SK-N-SH (cell line): ENCODE results near the gene CXCL9.

Experiments
- FOSL2 ChIP-seq: IDR thresholded peaks from 2 replicates; pipeline ENCODE4 v1.4.0; 2012; ENCODE audit warnings: low read depth, mild to moderate bottlenecking, moderate library complexity, borderline replicate concordance
- MXI1 ChIP-seq: IDR thresholded peaks from 2 replicates; pipeline ENCODE4 v1.6.1; 2012; ENCODE audit warnings: mild to moderate bottlenecking, low read depth, low read length, improper control_type of control experiment
- RFX5 ChIP-seq: IDR thresholded peaks from 2 replicates; pipeline ENCODE4 v1.6.1; 2012; ENCODE audit warnings: mild to moderate bottlenecking, improper control_type of control experiment, low read length
- TF ChIP-seq, protein P1 (sequence below): fragments of 200-600 bp; sonication (generic); IDR thresholded peaks from 2 replicates; pipeline ENCODE4 v1.6.1; 2017; ENCODE audit warnings: antibody characterized with exemption, mild to moderate bottlenecking, moderate library complexity

DNA sequence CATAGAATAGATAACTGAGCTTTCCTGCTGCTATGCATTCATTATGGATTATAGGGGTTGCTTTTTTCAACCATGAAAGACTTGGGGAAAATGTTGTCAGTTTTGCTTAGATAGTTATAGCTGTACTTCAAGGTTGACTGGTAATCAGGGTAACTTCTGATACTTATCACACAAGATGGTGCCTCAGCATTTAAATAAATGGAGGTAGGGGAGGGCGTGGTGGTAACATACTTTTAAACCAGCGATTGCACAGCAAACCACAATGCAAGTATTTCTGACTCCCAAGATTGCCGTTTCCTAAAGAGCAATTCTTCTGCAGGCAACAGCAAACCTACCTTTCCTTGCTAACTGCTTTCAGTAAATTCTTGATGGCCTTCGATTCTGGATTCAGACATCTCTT is 14.7 kb upstream of the CXCL9 start:
- TF ChIP-seq FOSL2, result no peak
- TF ChIP-seq, protein P1, sequence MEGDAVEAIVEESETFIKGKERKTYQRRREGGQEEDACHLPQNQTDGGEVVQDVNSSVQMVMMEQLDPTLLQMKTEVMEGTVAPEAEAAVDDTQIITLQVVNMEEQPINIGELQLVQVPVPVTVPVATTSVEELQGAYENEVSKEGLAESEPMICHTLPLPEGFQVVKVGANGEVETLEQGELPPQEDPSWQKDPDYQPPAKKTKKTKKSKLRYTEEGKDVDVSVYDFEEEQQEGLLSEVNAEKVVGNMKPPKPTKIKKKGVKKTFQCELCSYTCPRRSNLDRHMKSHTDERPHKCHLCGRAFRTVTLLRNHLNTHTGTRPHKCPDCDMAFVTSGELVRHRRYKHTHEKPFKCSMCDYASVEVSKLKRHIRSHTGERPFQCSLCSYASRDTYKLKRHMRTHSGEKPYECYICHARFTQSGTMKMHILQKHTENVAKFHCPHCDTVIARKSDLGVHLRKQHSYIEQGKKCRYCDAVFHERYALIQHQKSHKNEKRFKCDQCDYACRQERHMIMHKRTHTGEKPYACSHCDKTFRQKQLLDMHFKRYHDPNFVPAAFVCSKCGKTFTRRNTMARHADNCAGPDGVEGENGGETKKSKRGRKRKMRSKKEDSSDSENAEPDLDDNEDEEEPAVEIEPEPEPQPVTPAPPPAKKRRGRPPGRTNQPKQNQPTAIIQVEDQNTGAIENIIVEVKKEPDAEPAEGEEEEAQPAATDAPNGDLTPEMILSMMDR, result no peak
- no peak for TF ChIP-seq MXI1
- TF ChIP-seq RFX5, result no peak
